ENCODE data around the gene TMEM125.

DNA sequence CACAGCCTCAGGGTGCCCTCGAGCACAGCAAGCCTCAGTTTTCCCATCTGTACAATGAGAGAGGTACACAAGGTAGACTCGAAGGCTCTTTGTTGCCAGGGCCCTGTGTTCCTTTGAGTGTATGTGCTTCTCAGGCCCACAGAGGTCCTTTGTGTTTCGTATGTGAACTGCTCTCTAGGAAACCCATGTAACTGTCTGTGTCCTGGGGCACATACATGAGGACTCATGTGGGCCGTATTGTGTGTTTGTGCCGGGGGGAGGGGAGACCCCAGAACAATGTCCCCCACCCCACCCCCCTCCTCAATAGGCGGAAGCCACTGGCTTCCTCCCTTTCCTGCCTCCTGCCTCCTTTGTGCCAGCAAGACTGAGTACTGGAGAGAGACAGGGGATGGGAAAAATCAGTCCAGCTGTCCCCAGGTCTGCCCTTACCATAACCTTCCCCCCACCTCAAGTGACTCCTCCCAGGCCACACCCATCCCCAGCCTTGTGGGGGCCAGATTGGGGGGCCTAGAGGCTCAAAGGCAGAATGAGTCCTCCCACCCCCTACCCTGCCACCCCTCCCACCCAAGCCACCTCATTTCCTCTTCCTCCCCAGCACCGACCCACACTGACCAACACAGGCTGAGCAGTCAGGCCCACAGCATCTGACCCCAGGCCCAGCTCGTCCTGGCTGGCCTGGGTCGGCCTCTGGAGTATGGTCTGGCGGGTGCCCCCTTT is 30.8 kb downstream of the TMEM125 start, which contains the start of gene TIE1:
- peak in 1 of 2 donors; percentile 81 for TF ChIP-seq POLR2AphosphoS5 (IDR thresholded peaks at IDR 0.05)
- TF ChIP-seq EP300 (IDR thresholded peaks at IDR 0.05): no peak
- TF ChIP-seq, protein P1, sequence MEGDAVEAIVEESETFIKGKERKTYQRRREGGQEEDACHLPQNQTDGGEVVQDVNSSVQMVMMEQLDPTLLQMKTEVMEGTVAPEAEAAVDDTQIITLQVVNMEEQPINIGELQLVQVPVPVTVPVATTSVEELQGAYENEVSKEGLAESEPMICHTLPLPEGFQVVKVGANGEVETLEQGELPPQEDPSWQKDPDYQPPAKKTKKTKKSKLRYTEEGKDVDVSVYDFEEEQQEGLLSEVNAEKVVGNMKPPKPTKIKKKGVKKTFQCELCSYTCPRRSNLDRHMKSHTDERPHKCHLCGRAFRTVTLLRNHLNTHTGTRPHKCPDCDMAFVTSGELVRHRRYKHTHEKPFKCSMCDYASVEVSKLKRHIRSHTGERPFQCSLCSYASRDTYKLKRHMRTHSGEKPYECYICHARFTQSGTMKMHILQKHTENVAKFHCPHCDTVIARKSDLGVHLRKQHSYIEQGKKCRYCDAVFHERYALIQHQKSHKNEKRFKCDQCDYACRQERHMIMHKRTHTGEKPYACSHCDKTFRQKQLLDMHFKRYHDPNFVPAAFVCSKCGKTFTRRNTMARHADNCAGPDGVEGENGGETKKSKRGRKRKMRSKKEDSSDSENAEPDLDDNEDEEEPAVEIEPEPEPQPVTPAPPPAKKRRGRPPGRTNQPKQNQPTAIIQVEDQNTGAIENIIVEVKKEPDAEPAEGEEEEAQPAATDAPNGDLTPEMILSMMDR (IDR thresholded peaks at IDR 0.05): no peak
- peak in 1 of 4 donors; percentile 25 for TF ChIP-seq POLR2A (IDR thresholded peaks at IDR 0.05)
